Central memory CD4-positive, alpha-beta T cell (primary cell): Measurements from ENCODE around the gene PRDM15.
"Not testable (repeated sequence)": the region's sequence is repeated elsewhere in the genome, so short reads cannot be mapped to it uniquely, and the experiment has no call there.

Experiments
- DNase-seq: peaks from one replicate; pipeline ENCODE4 v3.0.0; 2022

Gene PRDM15

DNA sequence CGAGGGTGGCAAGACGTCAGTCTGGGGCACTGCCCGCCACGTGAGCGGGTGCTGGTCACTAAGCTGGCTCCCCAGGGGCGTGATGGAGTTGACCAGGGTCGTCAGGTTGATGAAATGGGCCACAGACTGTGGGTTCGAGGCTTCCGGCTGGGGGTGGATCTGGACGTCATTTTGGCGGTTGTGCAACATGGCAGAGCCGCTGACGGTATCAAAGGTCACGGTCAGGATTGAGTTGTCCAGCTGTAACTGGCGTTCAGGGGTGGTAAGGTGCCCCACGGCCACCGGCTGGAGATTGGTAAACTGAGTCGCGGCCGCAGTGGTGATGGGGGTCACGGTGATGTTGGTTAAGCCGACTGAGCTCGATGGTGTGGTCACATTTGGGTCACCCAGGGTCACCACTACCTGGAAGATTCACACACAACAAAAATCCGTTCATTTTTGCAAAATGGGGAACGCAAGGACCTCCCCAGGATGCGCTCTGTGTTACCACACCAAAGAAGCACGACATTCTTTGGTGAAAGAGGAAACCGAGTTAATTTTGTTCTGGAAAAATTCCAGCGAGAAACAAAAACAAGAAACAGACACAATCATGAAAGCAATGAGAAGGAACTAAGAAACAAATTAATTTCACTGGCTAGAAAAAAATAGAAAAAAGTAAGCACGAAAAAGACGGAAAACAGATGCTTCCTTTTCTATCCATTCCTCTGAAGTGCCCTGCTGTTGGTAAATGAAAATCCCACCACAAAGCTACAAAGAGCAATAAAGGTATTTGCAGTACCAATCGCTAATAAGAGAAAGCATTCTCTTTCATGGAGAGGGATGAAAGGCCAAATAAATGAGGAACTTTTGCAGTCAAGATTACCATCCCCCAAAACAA lies 77.6 kb downstream of the PRDM15 start:
- no peak for DNase-seq

DNA sequence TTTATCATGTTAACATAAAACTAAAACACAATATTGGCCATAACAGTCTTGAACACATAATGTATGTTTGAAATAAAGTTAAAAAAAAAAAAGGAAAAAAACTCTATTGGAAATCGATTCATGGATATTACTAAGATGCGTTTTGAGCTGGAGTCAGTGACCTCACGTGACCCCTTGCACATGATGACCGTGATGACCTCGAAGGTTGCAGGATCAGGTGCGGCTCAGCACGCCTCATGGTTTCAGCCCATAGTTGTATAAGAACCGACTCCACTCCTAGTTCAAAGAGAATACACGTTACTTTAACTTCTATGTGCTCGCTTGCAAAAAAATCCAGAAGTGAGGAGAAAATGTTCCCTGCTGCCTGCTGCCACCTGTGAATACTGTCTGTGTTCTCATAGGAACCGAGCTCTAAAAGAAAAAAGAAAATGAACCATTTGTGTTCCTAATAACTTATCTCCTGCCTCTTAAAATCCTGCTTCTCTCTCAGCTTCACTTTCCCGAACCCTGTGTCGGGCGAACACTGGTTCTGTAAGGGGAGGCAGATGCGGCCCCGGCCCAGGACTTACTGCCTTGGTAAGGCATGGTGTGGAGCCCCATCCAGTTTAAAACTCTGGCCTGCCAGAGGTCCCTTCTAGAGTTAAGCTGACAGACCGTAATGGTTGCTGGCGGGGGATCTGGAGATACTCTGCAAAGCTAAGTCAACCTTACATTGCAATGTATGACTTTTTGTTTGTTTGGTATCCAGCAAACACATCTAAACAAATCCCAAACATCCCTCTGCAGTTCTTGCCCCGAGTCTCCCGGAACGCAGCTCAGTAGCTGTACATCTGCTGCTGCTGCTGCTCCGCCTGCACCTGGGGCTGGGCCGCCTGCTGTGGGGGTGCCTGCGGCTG lies 78.5 kb downstream of the PRDM15 start:
- DNase-seq = no peak

DNA sequence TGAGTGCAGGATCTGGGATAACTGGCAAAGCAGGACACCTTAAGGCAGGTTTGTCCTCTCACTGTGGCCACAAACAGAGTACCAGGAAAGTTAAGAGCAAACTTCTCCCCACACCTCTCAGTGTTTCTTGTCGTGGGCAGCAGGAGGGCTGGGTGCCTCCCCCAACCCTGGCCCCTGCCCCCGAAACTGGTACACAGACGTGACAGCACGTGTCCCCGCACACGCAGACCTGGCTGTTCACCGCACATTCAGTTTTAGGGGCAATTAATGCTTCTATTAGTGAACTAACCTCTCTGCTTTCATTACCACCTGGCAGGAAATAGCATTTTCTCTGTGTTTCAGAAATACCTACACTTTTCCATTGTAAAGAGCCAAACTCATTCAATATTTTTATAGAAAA lies 79.4 kb downstream of the PRDM15 start:
- DNase-seq = no peak

DNA sequence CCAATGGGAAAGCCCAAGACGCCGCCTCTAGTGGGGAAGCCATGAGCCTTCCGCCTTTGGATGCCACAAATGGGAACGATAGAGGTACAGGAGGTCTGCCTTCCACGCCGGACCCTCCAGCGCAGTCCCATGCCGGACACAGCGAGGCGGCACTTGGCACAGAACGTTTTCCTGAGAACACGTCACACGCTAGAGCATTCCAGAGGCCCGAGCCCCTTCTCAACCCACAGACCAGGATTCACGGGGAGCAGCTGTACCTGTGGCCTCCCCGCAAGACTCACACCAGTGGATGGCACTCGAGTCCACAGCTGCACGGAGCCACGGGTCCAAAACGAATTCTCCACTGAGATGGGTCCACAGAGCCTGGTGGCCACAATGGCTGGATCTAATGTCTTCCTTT lies 80.8 kb downstream of the PRDM15 start:
- no peak for DNase-seq

DNA sequence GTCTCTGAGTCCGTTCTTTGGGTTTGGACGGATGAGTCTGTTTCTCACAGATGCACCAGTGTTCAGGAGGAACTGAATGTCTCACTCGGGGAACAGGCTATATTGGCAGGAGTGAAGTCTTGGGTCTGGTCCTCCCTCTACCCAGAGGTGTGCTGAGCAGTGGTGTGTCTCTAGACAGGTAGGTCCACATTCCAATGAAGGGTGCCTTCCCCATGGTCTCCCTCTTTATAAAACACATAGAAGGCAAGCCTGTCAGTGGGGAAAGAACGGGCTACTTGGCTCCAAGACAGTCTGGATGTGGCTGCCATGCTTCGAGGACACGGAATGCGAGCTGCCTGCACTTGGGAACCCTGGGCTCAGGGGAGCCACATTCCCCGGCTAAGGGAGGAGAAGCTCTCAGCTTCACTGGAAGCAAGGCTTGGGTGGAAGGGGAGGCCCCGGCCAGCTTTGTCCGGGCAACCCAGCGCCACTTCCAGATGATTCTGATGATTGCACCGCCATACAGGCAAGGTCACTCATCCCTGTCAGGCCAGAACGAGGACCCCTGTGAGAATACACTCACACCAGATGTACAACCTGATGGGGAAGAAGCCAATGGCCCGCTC lies 82.6 kb downstream of the PRDM15 start:
- DNase-seq = no peak

DNA sequence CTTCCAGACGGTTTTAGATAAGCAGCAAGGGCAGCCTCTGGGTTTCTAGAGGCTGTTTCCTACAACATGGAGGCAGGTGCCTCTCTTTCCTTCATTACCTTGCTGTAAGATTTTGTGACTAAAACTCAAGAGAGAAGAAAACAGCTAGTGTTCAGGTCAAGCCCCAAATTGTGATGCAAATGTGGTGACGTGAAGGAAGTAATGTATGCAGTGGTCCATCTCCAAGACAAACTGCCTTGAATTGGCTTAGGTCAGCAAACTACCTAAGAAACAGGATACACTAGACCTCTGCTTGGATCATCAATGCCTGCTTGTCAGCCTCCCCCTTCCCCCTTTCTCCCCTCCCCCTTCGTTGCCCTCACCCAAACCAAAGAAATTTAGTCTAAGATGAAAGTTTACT lies 83.4 kb downstream of the PRDM15 start:
- DNase-seq = no peak

DNA sequence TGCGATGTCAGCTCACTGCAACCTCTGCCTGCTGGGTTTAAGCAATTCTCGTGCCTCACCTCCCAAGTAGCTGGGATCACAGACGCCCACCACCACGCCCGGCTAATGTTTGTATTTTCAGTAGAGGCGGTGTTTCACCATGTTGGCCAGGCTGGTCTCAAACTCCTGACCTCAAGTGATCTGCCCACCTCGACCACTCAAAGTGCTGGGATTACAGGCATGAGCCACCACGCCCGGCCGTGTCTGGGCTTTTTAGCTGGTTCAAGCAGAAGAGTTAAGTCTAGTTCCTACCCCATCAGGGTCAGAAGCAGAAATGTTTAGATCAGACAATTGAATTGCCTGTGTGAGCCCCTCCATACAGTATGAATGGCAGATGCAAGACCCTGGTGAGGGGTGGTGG lies 84.5 kb downstream of the PRDM15 start:
- DNase-seq = no peak

DNA sequence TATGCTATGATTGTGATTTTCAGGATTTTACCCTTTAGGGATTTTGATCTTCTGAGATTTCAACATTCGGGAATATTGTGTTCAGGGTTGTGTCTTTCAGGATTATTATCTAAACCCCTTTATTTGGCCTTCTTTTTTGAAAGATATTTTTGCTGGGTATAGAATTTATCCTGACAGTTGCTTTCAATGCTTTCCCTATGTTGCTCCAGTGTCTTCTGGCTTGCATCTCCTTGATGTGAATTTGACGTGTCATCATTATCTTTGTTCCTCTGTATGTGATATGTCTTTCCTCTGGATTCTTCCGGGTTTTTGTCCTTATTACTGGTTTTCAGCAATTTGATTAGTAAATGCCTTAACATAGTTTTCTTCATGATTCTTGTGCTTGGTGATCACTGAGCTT lies 86.4 kb downstream of the PRDM15 start:
- no peak for DNase-seq

DNA sequence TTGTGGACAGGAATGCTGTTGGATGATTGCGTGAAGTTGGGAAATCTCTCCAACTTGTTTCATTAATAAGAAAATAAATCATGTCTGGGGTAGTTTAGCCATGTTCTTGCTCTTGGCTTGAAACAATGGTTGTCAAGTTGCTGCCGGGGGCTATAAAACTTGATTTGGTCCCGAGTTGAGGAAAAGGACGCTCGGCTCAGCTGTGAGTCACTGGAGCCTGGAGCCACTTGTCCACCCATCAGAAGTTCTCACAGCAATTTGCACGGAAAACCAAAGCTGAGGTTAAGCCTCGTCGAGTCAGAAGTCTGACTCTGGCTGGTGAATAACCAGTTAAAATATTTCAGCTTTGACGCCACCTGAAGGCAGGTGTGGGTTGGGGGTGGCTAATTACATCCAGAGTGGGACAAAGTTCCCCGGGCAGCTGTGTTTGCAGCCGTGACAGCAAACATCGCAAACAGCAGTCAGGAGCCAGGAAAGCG lies 92.6 kb downstream of the PRDM15 start:
- DNase-seq = no peak

DNA sequence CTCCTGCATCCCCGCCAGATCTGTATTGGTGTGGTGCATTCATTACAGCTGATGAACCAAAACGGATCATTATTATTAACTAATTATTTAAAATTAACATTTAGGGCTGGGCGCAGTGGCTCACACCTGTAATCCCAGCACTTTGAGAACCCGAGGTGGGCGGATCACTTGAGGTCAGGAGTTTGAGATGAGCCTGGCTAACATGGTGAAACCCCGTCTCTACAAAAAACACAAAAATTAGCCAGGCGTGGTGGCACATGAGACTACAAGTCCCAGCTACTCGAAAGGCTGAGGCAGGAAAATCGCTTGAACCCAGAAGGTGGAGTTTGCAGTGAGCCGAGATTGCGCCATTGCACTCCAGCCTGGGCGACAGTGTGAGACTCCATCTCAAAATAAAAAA lies 93.9 kb downstream of the PRDM15 start:
- not testable (repeated sequence) for DNase-seq

DNA sequence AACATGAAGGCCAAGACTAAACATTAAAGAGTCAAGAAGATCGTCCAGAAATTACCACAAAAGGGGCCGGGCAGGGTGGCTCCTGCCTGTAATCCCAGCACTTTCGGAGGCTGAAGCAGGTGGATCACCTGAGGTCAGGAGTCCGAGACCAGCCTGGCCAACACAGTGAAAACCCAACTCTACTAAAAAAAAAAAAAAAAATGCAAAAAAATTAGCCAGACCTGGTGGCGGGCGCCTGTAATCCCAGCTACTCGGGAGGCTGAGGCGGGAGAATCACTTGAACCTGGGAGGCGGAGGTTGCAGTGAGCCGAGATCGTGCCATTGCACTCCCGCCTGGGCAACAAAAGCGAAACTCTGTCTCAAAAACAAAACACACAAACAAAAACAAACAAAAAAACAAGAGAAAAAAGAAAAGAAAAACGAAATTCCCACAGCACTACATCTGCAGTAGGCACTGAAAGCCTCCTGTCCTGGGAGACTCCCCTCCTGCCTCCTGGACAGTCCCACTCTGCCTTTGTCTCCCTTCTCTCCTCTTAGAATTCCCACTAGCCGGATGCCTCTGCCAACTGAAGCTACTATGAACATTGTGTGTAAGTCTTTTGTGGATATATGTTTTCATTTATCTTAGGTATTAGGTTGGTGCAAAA lies 94.6 kb downstream of the PRDM15 start:
- DNase-seq = no peak

DNA sequence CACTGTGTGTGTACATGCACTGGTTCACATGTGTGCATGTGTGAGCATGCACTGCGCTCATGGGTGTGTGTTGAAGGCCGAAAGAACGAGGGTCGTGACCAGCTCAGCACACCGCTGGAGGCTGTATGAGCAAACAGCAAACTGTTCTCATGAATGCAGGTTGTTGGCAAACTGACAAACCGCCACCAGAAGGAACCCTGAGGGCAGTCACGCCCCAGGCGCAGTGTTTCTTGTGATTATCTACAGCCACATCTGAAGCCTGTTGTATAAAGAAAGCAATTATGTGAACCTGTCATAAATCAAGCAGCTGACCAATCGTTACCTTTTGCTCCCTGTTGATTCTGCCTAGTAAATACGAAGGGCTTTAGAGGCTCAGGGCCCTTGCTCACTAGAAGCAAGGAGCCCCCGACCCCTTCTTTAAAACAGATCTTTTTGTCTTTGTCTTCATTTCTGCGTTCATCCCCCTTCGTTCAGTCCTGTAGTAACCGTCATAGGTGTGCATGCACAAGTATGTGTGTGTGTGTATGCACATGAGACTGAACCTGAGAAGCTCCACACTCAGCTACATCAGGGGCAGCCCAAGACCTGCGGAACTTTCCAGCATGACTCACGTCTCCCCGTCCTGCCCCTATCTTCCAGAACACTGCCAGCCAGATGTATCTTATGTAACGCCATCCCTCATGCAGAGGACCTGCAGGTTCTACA lies 95.5 kb downstream of the PRDM15 start:
- no peak for DNase-seq

DNA sequence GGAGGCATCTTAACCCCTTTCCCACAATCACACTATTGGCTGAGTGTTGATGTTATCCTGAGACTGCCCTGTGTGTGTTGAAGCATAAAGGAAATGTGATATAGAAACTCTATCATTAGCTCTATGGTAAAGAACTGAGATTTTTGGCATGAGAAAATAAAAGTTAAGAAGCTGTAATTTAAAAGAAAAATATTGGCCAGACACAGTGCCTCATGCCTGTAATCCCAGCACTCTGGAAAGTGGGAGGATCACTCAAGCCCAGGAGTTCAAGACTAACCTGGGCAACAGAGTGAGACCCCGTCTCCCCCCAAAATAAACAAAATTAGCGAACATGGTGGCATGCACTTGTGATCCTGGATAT lies 98.1 kb downstream of the PRDM15 start:
- no peak for DNase-seq

DNA sequence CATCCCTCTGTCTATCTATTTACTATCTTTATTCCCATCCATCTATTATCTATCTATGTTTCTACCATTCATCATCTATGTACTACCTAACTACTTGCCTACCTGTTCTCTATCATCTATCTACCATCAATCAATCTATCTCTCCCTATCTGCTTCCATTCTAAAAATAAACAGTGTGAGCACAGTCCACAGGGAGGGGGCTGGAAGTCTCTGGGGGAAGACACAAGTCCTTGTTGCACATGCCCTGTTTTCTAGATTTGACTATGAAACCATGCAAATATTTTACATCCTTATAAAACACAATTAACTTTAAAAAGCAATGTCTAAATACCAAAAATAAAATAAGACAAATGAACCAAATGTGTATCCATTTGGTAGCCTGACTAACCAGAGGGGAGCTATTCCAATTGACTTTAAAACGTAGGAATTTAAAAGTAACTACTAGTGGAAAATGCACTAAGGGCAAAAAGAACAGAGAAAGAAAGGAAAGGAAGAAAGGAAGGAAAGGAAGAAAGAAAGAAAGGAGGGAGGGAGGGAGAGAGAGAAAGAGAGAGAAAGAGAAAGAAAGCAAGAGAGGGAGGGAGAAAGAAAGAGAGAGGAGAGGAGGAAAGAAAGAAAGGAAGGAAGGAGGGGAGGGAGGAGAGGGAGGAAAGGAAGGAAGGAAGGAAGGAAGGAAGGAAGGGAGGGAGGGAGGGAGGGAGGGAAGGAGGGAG lies 98.7 kb downstream of the PRDM15 start:
- no peak for DNase-seq

DNA sequence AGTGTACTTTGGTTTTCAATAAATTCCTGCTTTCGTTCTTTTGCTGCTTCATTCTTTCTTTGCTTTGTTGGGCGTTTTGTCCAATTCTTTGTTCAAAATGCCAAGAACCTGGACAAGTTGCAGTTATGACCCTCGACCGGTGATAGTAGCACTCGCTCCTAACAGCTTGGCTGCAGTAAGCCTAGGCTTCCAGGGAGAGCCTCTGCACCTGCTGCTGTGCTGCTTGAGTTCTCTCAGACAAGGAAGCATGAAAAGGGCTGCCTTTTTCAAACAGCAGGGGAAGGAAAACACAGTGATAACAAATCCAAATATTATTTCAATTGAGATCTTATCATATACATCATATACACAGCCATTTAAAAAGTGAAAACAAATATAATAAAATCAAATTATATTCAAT lies 99.5 kb downstream of the PRDM15 start:
- DNase-seq = no peak

DNA sequence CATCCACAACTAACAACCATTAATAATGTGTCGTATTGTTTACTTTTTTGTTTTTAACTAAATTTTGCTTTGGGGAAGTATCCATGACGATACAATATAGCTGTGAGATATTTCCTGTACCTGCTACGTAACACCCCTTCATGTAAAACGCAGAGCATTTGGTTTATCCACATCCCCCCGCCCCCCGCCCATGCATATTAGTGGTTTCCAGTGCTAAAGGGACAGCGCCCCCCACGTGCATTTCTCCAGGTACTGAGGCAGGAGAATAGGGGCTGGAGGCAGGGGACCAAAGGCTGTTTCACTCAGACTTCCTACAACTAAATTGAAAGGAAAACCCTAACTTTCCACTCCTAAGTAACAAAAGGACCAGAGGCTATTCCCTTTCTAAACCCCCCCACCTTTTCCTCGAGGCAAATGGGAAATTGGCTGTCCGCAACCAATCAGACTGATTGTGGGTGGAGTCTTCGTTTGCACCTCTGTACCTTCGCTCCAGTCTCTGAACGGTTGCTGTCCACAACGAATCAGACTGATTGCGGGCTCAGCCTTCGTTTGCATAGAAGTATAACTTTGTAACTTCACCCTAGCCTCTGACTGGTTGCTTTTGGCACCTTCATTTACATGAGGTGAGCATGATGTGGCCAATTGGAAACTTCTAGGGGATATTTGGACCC lies 100.1 kb downstream of the PRDM15 start:
- no peak for DNase-seq

DNA sequence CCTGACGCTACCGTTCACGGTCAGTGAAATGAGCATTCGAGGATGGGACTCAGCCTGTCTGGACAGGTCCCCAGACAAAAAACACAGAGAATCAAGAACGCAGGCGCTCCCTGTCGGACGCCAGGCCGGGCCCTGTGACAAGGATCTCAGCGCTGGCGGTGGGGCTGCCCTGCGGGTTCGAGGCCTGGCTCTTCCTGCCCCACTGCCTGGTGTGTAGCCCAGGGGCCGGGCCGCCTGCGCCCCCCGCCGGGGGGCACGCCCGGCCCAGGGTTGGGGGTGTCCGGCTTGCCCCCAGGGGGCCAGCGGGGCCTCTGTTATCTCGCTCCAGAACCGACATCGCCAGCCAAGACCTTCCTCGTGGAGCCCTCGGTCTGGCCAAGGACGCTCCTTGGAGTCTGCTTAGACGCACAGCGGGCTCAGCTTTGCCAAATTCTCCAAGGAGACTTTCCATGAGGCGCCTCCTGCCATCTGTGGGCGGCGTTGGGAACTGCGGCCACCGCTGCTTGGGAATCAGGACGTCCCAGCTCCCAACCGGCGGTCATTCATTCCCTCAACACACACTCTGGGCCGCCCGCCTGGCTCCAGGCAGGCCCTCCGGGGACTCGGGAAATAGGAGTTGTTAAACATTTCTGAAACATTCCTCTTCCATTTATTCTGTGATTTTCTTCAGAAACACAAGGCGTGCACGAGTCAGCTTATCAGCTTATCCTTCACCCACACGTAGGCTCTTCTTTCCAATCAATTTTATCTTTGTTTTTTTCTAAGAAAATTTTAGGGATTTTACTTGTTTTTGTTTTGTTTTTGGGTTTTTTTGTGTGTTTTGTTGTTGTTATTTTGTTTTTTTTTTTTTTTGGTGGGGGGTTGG lies 101.0 kb downstream of the PRDM15 start:
- DNase-seq = no peak

DNA sequence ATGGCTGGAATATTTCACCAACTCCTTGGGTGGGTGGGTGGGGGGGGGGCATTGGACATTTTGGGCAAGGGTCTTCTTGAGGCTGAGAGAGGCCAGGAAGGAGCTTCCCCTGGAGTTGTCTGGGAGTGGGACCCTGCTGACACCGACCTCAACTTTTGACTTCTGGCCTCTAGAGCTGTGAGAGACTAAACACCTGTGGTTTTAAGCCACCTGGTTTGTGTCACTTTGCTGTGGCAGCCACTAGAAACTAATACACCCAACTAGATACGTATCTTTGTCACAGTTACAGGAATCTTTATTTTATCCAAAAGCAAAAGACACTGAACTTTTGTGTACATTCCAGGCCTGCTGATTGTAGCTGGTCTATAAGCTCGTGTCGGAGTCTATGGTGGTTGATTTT lies 102.4 kb downstream of the PRDM15 start:
- DNase-seq = no peak

DNA sequence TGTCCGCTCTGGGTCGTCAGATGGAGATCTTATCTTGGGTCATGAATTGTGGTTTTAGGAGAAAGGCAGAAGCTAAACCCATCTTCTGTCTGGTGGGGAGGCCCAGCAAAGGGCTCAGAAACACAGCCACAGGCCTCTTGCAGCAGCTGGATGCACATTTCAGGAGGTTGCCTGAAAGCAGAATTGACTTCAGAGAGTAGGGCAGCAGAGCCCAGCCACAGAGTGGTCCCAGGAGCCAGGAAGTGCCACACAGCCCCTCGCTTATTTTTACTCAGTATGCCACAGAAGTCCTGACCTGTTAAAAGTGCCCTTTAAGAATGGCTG lies 104.0 kb downstream of the PRDM15 start:
- DNase-seq = no peak

DNA sequence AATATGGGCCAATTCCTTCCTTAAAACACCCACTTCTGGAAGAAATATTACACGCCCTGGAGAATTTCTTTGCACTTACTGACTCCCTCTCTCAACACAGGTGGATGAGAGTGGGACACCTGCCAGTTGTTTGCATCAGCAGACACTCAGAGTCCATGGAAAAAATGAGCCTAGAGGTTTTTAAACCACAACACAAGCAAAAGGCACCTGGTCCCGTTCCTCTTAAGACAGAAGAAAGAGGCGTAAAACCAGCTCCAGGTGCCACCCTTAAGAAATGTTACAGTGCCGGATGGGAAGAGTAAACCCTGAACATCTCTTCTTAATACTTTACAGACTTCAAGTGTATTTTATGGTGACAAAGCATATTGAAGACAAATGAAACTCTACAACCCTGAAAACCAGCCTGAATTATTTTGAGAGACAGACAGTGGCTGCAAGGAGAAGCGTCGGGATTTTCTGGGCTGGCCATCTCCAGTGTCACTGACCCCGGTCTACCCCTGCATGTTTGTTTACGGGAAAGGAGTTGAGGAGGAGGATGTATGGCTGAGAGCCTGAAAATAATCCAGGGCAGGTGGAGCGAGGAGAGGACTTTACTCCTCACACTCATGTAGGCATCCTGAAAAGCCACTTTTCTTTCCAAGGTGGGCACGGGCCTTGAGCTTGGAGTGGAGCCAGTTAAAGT lies 104.5 kb downstream of the PRDM15 start:
- no peak for DNase-seq
